Urinary bladder (tissue), 4 donors: ENCODE data around the gene C1QTNF1. TPM values are rescaled to one million over a fixed set of nuclear protein-coding genes. Genes with fewer than 3 reads are reported as not detected.
A peak's percentile ranks its signal among the peaks of the same experiment; 100 is the strongest.
"Not testable (repeated sequence)": the region's sequence is repeated elsewhere in the genome, so short reads cannot be mapped to it uniquely, and the experiment has no call there.

Experiments used
- DNase-seq: peaks from one replicate; pipeline ENCODE4 v3.0.0-alpha.2; 2015; ENCODE audit errors: extremely low spot score
- H3K27ac ChIP-seq: one replicate; pipeline ENCODE4 v1.5.1; 2013; ENCODE audit warnings: low read depth, mild to moderate bottlenecking, moderate library complexity
- H3K36me3 ChIP-seq: one replicate; pipeline ENCODE4 v1.6.1; 2013; ENCODE audit warnings: mild to moderate bottlenecking, moderate library complexity; ENCODE audit not compliant: insufficient read depth
- H3K4me1 ChIP-seq: one replicate; pipeline ENCODE4 v1.6.1; 2013; ENCODE audit warnings: mild to moderate bottlenecking, moderate library complexity; ENCODE audit not compliant: insufficient read depth
- H3K4me3 ChIP-seq: one replicate; pipeline ENCODE4 v1.5.1; 2013; ENCODE audit warnings: low read depth, low read length
- WGBS: extraction: QIAGEN DNeasy Blood & Tissue Kit; methylation state at CpG from one replicate; pipeline ENCODE4 v1.1.7; 2013; 5-methylcytosine and 5-hydroxymethylcytosine counted together
- polyA plus RNA-seq: library from polyadenylated mRNA; stranded (reverse); fragments of 200-250 nt; gene quantifications from one replicate; pipeline ENCODE4 v1.2.3, GENCODE V29; 2013
- total RNA-seq: library from RNA; depleted of rRNA; stranded (reverse); fragments of >200 nt; gene quantifications from one replicate; pipeline ENCODE4 v1.2.3, GENCODE V29; 2014
- donor health status: healthy with polysubstance abuse.
- donor health status: healthy.

The C1QTNF1 gene
- total and polyA plus RNA-seq, 2 donors: 5.2 to 85.0 TPM

DNA sequence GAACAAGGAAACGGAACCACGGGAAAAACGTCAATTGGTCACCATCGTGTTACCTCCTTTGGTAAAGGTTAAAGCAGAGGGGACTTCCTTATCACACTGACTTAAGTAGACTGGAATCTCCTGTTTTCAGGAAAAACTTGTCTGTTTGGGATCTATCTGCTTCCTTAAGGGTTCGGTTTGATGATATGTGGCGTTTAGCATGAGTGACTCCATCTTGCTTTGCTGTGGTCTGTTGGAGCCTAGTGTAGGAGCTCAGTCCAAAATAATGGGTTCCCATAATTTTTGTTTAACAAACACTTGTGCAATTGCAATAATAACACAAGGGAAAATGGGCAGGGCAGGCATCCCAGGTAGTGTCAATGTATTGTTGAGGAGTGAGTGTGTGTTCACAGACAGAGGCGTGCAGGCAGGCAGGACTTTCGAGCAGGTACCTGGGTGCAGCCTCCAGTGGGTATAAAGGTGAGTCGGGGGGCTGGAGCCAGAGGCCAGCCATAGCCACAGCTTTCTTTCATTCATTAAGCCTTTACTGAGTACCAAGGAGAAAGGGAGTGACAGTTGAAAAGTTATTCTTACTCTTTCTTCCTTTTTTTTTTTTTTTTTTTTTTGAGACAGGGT, 46.4 kb downstream of the C1QTNF1 start:
- H3K36me3 ChIP-seq: no peaks in the 10 kb centered on the region
- DNase-seq: no peak
- no peak overlapping the region for H3K27ac ChIP-seq
- H3K4me1 ChIP-seq: no peaks in the 10 kb centered on the region
- WGBS: 84% methylated on average over 9 of the region's 9 CpGs
- H3K4me3 ChIP-seq: no peak overlapping the region

DNA sequence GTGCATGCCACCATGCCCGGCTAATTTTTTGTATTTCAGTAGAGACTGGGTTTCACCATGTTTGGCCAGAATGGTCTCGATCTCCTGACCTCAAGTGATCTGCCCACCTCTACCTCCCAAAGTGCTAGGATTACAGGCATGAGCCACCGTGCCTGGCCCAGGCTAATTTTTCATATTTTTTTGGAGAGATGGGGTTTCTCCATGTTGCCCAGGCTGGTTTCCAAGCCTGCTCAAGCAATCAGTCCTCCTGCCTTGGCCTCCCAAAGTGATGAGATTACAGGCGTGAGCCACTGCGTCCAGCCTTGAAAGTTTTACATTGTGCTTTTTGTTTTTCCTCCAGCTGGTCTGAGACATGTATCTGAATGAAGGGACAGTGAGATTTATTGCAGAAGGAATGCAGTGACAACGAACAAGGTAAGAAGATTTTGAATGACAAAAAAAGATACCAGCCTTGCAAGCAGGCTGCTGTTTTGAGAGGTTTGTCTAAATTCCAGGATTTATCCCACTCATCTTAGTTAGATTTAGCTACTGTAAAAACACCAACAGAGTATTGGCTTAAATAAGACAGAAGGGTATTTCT, 47.3 kb downstream of the C1QTNF1 start:
- no peaks in the 10 kb centered on the region for H3K4me1 ChIP-seq
- H3K27ac ChIP-seq: no peak overlapping the region
- no peak for DNase-seq
- WGBS: 76% methylated on average over 6 of the region's 6 CpGs
- no peaks in the 10 kb centered on the region for H3K36me3 ChIP-seq
- no peak overlapping the region for H3K4me3 ChIP-seq

DNA sequence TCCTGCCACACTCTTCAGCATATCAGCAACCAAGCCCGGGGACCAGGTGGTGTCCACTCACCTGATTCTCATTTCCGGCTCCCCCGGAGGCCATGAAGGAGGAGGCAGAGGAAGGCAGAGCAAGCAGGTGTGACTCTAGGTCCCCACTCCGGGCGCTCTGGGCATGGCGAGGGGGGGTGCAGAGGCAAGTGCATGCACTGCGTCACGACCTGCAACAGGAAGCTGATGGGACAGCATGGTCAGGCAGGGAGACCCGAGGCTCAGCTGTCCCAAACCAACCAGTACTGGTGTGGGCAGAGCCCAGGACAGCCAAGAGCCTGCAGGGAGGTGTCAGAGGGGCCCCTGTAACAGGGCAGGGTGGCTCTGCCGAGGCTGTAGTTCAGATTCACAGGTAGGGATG, 48.6 kb downstream of the C1QTNF1 start:
- Histone ChIP-seq H3K36me3 (no peaks in the 10 kb centered on the region), H3K4me1 (no peaks in the 10 kb centered on the region), H3K4me3 (no peak overlapping the region), H3K27ac (no peak overlapping the region)
- DNase-seq: no peak
- WGBS: 84% methylated on average over 10 of the region's 10 CpGs

DNA sequence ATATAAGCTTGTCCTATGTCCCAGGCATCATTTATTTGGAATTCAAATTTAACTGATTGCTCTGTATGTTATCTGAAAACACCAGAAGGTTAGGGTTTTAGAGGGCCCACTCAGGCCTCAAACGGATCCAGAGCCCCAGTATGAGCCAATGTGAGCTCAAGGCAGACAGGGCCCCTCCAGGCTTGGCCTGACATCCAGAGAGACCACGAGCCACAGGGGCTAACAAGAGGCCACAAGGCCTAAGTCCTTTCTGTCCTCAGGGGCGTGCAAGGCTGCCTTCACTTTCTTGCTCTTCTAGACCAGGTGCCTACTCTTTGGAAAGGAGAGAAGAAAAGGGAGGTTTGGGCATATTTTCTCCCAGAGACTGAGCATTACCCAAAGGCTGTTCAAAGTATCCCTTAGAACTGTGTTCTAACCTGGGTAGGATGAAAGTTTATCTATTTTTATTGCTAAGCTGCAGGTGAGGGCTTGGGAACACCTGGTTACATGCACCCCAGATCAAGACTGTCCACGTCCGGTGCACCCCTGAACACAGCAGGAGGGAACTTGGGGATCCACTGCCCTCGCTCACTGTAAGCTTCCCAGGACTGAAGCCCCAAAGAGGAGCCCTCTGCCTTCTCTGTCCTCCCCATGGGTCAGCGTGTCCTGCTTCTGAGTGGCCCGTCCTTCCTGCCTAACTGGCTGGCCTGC, 49.2 kb downstream of the C1QTNF1 start:
- Histone ChIP-seq H3K36me3 (no peaks in the 10 kb centered on the region), H3K4me1 (no peaks in the 10 kb centered on the region), H3K4me3 (no peak overlapping the region), H3K27ac (no peak overlapping the region)
- 86% methylated on average over 8 of the region's 8 CpGs for WGBS
- DNase-seq: no peak

DNA sequence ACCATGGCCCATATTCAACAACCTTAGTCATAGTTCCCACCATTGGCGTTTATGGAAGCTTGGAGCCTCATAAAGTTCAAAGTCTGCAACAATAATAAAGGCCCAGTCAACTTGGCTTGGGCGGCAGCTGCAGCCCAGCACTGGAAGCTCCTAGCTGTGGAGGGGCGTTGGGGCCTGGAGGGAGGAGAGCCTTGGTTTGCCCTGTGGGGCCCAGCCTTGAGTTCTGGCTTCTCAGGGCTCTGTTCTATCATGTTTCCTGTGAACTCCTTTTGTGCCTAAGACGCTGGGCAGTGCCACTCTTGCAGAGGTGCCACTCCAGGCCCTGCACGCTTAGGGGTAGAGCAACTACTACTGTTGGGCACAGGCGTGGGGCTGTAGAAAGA, 49.7 kb downstream of the C1QTNF1 start:
- 84% methylated on average over 6 of the region's 6 CpGs for WGBS
- Histone ChIP-seq H3K4me3 (no peak overlapping the region), H3K27ac (peak overlapping the region; percentile 7), H3K4me1 (no peaks in the 10 kb centered on the region), H3K36me3 (no peaks in the 10 kb centered on the region)
- no peak for DNase-seq

DNA sequence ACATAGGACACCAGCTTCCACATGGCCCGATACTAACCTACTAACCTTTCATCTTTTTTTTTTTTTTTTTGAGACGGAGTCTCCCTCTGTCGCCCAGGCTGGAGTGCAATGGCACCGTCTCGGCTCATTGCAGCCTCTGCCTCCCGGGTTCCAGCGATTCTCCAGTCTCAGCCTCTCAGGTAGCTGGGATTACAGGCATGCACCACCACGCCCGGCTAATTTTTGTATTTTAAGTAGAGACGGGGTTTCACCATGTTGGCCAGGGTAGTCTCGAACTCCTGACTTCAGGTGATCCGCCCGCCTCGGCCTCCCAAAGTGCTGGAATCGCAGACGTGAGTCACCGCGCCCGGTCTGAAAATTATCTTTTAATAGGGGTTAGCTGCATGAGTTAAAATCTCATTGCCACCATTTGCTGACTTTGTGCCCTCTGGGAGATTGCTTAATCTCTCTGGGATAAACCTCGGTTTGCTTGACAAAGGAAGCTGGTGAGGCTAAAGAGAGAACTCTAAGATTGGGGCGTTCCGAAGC, 50.2 kb downstream of the C1QTNF1 start:
- not testable (repeated sequence) for H3K36me3 ChIP-seq, H3K27ac ChIP-seq, DNase-seq, H3K4me1 ChIP-seq
- H3K4me3 ChIP-seq: peak overlapping the region; percentile 5
- WGBS: 66% methylated on average over 22 of the region's 22 CpGs

DNA sequence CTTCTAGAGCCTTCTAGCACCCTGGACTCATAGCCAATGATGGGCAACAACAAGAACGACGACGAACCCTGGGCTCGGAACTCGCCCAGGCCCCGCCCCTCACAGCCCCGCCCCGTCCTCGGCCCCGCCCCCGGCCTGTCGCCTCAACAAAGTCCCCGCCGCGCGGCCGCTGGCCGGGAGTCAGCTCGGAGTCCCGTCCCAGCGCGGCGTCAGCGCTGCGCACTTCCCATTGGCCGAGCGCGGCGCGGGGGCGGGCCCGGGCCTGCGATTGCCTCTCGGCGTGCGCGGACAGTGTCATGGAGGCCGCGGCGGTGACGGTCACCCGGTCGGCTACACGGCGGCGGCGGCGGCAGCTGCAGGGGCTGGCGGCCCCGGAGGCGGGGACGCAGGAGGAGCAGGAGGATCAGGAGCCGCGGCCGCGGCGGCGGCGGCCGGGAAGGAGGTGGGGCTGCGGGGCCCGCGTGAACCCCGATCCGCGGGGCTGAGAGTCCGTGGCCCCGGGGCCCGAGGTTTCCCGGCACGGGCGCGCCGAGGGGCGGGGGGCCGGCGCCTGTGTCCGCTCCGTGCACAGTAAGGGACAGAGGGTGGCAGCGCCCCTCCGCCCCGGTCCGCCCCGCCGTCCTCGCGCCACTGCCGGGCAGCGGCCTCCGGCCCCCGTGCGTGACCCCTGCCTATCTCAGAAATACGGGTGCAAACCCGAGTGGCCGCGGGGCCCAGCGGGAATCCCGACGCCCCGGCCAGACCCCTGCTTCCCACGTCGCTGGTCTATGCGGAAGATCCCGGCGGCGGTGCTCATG, 50.9 kb downstream of the C1QTNF1 start, which contains the start of gene ENGASE:
Gene ENGASE (plus strand): TSS at position 176 of the 797 bp plus-strand sequence. CDS start 121 bp downstream, at position 297.
- under 1% methylated on average over 106 of the region's 106 CpGs for WGBS
- Histone ChIP-seq H3K36me3 (peaks cover 3% of the 10 kb centered on the region), H3K27ac (peak within 1 kb of the TSS; percentile 73), H3K4me1 (no peaks in the 10 kb centered on the region), H3K4me3 (peak within 1 kb of the TSS; percentile 85)
- DNase-seq: peak; percentile 65

DNA sequence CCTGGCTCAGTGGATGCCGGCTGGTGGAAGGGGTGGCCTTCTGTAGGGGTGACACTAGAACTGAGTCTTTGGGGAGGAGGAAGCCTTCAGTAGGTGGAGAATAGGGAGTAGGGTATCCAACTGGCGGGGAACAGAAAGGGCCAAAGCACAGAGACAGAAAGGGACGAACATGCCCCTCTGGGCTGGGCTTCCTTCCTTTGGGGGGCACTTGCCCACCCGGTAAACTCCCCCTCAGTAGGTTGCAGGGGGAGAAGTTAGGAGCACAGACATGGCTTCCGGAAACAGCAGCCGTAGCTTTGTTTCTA, 51.4 kb downstream of the C1QTNF1 start:
- Histone ChIP-seq H3K36me3 (peaks cover 3% of the 10 kb centered on the region), H3K4me1 (no peaks in the 10 kb centered on the region), H3K27ac (no peak overlapping the region), H3K4me3 (peak overlapping the region; percentile 85)
- WGBS: 9% methylated on average over 6 of the region's 6 CpGs
- DNase-seq: no peak

DNA sequence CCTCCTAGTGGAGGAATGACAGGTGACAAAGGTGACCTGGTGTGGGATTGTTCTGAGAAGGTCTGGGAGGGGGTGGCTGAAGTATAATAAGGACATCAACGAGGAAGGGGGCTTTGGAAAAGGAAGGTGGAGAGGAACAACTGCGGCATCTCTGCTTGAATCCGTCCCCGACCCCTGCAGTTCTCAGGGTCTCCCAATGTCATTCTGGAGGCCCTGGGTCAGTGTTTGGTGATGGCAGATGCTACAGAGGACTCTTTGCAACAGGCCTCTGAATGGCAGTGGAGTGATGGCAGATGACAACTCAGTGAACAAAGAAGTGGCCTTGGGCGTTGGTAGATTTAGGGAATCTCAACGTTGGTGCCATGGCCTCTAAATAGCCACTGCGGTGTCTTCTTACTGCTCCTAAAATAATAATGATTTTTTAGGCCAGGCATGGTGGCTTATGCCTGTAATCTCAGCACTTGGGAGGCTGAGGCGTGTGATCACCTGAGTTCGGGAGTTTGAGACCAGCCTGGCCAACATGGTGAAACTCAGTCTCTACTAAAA, 52.0 kb downstream of the C1QTNF1 start:
- Histone ChIP-seq H3K4me3 (peak overlapping the region; percentile 85), H3K36me3 (peaks cover 3% of the 10 kb centered on the region), H3K27ac (no peak overlapping the region), H3K4me1 (no peaks in the 10 kb centered on the region)
- 84% methylated on average over 9 of the region's 9 CpGs for WGBS
- DNase-seq: no peak

DNA sequence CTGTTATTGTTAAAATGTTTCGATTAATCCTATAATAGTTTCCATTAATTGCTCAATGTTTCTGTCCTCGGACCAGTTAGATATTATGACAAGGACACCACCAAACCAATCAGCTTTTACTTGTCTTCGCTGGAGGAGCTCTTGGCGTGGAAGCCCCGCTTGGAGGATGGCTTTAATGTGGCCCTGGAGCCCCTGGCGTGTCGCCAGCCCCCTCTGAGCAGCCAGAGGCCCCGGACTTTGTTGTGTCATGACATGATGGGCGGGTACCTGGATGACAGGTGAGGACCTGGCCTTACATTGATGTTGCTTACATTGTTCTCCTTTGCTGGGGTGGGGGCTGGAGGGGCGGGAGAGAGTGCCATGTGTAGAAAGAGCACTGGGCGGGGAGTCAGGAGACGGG, 53.6 kb downstream of the C1QTNF1 start:
- no peaks in the 10 kb centered on the region for H3K4me1 ChIP-seq
- H3K4me3 ChIP-seq: no peak overlapping the region
- no peak for DNase-seq
- no peak overlapping the region for H3K27ac ChIP-seq
- WGBS: 88% methylated on average over 12 of the region's 12 CpGs
- peaks cover 3% of the 10 kb centered on the region for H3K36me3 ChIP-seq

DNA sequence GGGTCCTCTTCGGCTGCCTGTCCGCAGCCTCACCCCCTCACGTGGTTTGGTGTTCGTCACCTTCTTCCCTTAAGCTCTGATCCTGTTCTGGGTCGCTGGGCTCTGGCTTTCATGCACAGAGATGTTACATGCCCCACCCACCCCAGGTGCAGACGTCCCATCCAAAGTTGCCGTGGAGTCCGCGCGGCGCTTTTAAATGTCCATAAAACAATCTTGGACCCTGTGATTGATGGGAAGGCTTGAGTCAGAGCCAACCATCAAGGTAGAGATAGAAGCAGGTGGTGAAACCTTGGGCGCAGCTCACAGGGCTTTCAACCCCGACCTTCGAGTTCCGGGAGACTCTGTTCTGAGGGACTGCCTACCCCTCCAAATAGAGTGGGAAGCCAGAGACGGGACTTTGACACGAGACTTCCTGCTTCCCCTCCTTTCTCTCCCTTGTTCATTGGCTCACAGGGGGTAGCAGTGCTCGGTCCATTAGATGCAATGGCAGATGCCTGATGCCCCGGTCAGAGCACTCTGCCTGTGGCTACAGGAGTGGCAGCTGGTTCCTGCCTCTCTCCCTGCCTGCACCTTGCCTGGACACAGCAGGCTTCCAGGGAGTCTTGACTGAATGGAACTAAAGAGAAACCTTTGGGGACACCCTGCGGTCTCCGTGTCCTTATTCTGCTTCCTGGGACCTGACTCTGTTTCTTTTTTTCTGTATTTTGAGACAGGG, 54.7 kb downstream of the C1QTNF1 start:
- Histone ChIP-seq H3K4me3 (no peak overlapping the region), H3K36me3 (peaks cover 3% of the 10 kb centered on the region), H3K27ac (no peak overlapping the region), H3K4me1 (no peaks in the 10 kb centered on the region)
- WGBS: 87% methylated on average over 21 of the region's 21 CpGs
- no peak for DNase-seq

DNA sequence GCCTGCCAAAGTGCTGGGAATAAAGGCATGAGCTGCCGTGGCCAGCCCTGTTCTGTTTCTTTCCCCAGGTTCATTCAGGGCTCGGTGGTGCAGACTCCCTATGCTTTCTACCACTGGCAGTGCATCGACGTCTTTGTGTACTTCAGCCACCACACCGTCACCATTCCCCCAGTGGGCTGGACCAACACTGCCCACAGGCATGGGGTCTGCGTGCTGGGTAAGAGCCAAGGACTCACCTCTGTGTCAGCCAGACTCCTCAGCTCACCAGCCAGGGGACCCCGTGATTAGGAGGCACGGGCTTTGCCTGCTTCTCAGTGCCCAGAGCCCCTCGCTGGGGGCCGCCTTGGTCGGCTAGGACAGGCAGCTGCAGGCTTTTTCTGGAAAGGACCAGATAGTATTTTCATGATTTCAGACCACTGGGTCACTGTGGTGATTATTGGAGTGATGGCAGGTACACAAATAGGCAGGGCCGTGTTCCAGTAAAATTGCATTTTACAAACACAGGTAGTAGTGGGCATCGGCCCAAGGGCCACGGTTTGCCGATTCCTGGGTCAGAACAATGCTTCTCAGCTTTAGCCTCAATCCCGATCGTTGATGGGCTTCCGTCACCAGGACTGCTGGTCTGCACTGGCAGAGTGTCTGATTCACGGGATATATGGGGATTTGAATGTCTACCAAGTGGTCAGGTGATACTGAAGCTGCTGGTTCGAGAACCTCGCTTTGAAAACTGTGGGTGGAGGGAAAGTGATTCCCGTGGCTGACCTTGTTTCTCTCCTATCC, 55.6 kb downstream of the C1QTNF1 start:
- Histone ChIP-seq H3K4me1 (no peaks in the 10 kb centered on the region), H3K36me3 (peaks cover 3% of the 10 kb centered on the region)
- 95% methylated on average over 22 of the region's 22 CpGs for WGBS

More for the DNA sequence above, 55.6 kb downstream of the C1QTNF1 start:
- DNase-seq: no peak
- Histone ChIP-seq H3K27ac (no peak overlapping the region), H3K4me3 (no peak overlapping the region)
